ENCODE measurements around the gene CTIF. TPM values are rescaled to one million over a fixed set of nuclear protein-coding genes. Genes with fewer than 3 reads are reported as not detected.
A peak's percentile ranks its signal among the peaks of the same experiment; 100 is the strongest.

The CTIF gene
- total RNA-seq, 1 donor from 2014 or later: 15.0 TPM

- DNase-seq (ENCODE audit: low read depth) (no peak), FAIRE-seq (no peak)
- peaks cover 6% of the 10 kb centered on the region for H3K36me3 ChIP-seq (ENCODE audit: control insufficient read depth, insufficient read depth, low read length)
- H3K4me3 ChIP-seq (ENCODE audit: low read depth, low read length): no peak overlapping the region
- no peaks in the 10 kb centered on the region for H3K27me3 ChIP-seq (ENCODE audit: control insufficient read depth, insufficient read depth, low read length)
- no peak for TF ChIP-seq CTCF (IDR thresholded peaks at IDR 0.05; ENCODE audit: insufficient read depth, low read length, severe bottlenecking)
These were observed 25.3 kb downstream of the CTIF start for GRCh38 chr18:48564139-48564538.

GRCh38 chr18:48565105-48565504, 26.3 kb downstream of the CTIF start:
- no peak for DNase-seq (ENCODE audit: low read depth)
- no peak for TF ChIP-seq CTCF (IDR thresholded peaks at IDR 0.05; ENCODE audit: insufficient read depth, low read length, severe bottlenecking)
- Histone ChIP-seq H3K36me3 (ENCODE audit: control insufficient read depth, insufficient read depth, low read length) (peaks cover 4% of the 10 kb centered on the region), H3K27me3 (ENCODE audit: control insufficient read depth, insufficient read depth, low read length) (no peaks in the 10 kb centered on the region), H3K4me3 (ENCODE audit: low read depth, low read length) (no peak overlapping the region)
- FAIRE-seq: no peak

- FAIRE-seq: peak; percentile 64
- no peak for TF ChIP-seq CTCF (IDR thresholded peaks at IDR 0.05; ENCODE audit: insufficient read depth, low read length, severe bottlenecking)
- H3K36me3 ChIP-seq (ENCODE audit: control insufficient read depth, insufficient read depth, low read length): peaks cover 4% of the 10 kb centered on the region
- H3K4me3 ChIP-seq (ENCODE audit: low read depth, low read length): no peak overlapping the region
- DNase-seq (ENCODE audit: low read depth): peak; percentile 41
- H3K27me3 ChIP-seq (ENCODE audit: control insufficient read depth, insufficient read depth, low read length): no peaks in the 10 kb centered on the region
These were observed 27.8 kb downstream of the CTIF start for GRCh38 chr18:48566589-48566988.

- H3K27me3 ChIP-seq (ENCODE audit: control insufficient read depth, insufficient read depth, low read length): no peaks in the 10 kb centered on the region
- peaks cover 4% of the 10 kb centered on the region for H3K36me3 ChIP-seq (ENCODE audit: control insufficient read depth, insufficient read depth, low read length)
- FAIRE-seq (no peak), DNase-seq (ENCODE audit: low read depth) (no peak)
- TF ChIP-seq CTCF (IDR thresholded peaks at IDR 0.05; ENCODE audit: insufficient read depth, low read length, severe bottlenecking): no peak
- no peak overlapping the region for H3K4me3 ChIP-seq (ENCODE audit: low read depth, low read length)
These were observed 28.6 kb downstream of the CTIF start for GRCh38 chr18:48567388-48567787.

- H3K36me3 ChIP-seq (ENCODE audit: control insufficient read depth, insufficient read depth, low read length): peaks cover 4% of the 10 kb centered on the region
- TF ChIP-seq CTCF (IDR thresholded peaks at IDR 0.05; ENCODE audit: insufficient read depth, low read length, severe bottlenecking): no peak
- no peak overlapping the region for H3K4me3 ChIP-seq (ENCODE audit: low read depth, low read length)
- FAIRE-seq (no peak), DNase-seq (ENCODE audit: low read depth) (no peak)
- H3K27me3 ChIP-seq (ENCODE audit: control insufficient read depth, insufficient read depth, low read length): no peaks in the 10 kb centered on the region
These were observed 30.5 kb downstream of the CTIF start for GRCh38 chr18:48569139-48569914.

GRCh38 chr18:48569915-48570264, 31.1 kb downstream of the CTIF start:
- peaks cover 4% of the 10 kb centered on the region for H3K36me3 ChIP-seq (ENCODE audit: control insufficient read depth, insufficient read depth, low read length)
- H3K27me3 ChIP-seq (ENCODE audit: control insufficient read depth, insufficient read depth, low read length): no peaks in the 10 kb centered on the region
- no peak for FAIRE-seq
- DNase-seq (ENCODE audit: low read depth): no peak
- no peak overlapping the region for H3K4me3 ChIP-seq (ENCODE audit: low read depth, low read length)
- no peak for TF ChIP-seq CTCF (IDR thresholded peaks at IDR 0.05; ENCODE audit: insufficient read depth, low read length, severe bottlenecking)
